Measurements from ENCODE around the gene TPSB2. TPM values are rescaled to one million over a fixed set of nuclear protein-coding genes. Genes with fewer than 3 reads are reported as not detected.

TPSB2 gene
- total RNA-seq, 1 experiment from 2014 or later = not detected

DNA sequence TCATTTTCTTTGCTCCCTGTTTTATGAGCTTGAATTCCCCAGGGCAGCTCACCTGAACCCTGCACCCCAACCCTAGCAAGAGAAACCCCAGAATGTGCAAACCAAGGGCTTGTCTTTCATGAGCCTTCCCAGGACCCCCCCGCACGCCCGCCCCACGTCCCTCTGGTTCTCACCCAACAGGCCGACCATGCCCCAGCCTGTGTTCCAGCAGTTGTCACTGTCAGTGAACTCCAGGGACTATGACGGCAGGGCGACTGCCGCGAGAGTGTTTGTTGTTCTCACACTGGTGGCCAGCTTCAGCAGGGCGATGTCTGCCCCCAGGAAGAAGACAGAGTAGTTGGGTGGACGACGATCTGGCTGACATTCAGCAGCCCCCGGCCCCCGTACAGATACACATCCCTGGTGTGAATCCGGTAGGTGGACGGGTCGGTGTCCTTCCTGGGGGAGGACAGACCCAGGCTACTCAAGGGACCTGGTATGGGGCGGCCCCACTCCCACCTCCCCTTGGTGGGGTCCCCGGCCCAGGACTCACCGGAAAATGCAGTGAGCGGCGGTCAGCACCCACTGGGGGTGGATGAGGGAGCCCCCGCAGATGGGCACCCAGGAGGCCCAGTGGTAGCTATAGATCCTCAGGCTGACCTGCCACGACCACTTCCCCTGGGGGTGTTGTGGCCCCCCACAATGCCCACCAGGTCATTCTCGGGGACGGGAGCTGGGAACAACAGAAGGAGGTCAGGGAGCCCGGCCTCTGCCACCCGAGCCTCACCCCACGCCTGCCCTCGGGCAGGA lies 46.0 kb upstream of the TPSB2 start:
- no peaks in the 10 kb centered on the region for H3K36me3 ChIP-seq (ENCODE audit: low read depth, low read length)
- CTCF ChIA-PET = no interaction called here
- no peak overlapping the region for H3K4me2 ChIP-seq (ENCODE audit: low read length)
- DNase-seq (no peak), ATAC-seq (no peak)
- H3K4me3 ChIP-seq (ENCODE audit: low read length) = no peak overlapping the region
- H3K9me2 ChIP-seq (replicated peaks; ENCODE audit: low read length) = no peaks in the 10 kb centered on the region
- H3K9me3 ChIP-seq (ENCODE audit: low read length) = no peaks in the 10 kb centered on the region
- no TSS peak for BruUV-seq (replicated peaks)
- TF ChIP-seq EZH2phosphoT487 (IDR thresholded peaks at IDR 0.05; ENCODE audit: borderline replicate concordance, low read length) (no peak), EZH2 (IDR thresholded peaks at IDR 0.05; ENCODE audit: low read length, unreplicated experiment) (no peak)
- TF ChIP-seq, protein P1, sequence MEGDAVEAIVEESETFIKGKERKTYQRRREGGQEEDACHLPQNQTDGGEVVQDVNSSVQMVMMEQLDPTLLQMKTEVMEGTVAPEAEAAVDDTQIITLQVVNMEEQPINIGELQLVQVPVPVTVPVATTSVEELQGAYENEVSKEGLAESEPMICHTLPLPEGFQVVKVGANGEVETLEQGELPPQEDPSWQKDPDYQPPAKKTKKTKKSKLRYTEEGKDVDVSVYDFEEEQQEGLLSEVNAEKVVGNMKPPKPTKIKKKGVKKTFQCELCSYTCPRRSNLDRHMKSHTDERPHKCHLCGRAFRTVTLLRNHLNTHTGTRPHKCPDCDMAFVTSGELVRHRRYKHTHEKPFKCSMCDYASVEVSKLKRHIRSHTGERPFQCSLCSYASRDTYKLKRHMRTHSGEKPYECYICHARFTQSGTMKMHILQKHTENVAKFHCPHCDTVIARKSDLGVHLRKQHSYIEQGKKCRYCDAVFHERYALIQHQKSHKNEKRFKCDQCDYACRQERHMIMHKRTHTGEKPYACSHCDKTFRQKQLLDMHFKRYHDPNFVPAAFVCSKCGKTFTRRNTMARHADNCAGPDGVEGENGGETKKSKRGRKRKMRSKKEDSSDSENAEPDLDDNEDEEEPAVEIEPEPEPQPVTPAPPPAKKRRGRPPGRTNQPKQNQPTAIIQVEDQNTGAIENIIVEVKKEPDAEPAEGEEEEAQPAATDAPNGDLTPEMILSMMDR (conservative IDR thresholded peaks at IDR 0.05; ENCODE audit: low read depth, low read length) = no peak
- H3F3A ChIP-seq (ENCODE audit: low read length, unreplicated experiment) = no peaks in the 10 kb centered on the region
- no peak overlapping the region for H3K9ac ChIP-seq (ENCODE audit: low read length)
- H3K4me1 ChIP-seq (ENCODE audit: insufficient read depth, low read length) = no peaks in the 10 kb centered on the region
- H3K27me3 ChIP-seq (ENCODE audit: low read length) = no peaks in the 10 kb centered on the region
- POLR2A ChIA-PET (ENCODE audit: unreplicated experiment) = no interaction called here
- H3K79me2 ChIP-seq (ENCODE audit: low read length) = no peaks in the 10 kb centered on the region
- intact Hi-C loops (cut with micrococcal nuclease) = no loop called here
- H2AFZ ChIP-seq (ENCODE audit: low read length) = no peak overlapping the region
- no peak overlapping the region for H3K27ac ChIP-seq (ENCODE audit: low read length)
- H4K20me1 ChIP-seq (ENCODE audit: low read length) = no peaks in the 10 kb centered on the region

DNA sequence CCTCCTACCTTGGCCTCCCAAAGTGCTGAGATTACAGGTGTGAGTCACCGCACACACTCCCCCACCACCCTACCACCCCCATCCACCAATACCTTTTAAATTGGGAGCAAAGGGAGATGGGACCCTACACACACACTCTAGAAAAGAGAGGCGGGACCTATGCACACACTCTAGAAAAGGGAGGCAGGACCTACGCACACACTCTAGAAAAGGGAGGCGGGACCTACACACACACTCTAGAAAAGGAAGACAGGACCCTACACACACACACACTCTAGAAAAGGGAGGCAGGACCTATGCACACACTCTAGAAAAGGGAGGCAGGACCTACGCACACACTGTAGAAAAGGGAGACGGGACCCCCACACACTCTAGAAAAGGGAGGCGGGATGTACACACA lies 44.8 kb upstream of the TPSB2 start:
- no peaks in the 10 kb centered on the region for H3F3A ChIP-seq (ENCODE audit: low read length, unreplicated experiment)
- POLR2A ChIA-PET (ENCODE audit: unreplicated experiment) = no interaction called here

DNA sequence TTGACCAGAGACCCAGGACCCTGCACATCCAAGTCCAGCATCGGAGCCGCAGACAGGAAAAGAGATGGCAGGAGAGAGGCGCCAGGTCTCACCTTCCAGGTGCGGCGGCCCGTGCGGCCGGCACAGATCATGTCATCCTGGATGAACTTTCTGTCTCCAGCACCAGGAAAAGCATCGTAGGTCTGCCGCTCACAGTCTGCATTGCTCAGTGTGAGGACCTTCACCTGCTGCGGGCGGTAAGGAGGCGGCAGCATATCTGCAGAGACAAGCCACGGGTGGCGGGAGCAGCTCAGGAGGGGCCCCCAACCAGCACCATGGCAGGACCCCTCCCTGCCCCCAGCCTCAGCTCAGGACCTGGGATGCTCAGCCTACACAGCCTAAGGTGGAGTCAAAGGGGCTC lies 43.8 kb upstream of the TPSB2 start:
- DNase-seq (no peak), ATAC-seq (no peak)
- no TSS peak for BruUV-seq (replicated peaks)
- Histone ChIP-seq H3F3A (ENCODE audit: low read length, unreplicated experiment) (no peaks in the 10 kb centered on the region), H3K4me3 (ENCODE audit: low read length) (no peak overlapping the region), H3K27me3 (ENCODE audit: low read length) (no peaks in the 10 kb centered on the region), H3K9ac (ENCODE audit: low read length) (no peak overlapping the region), H2AFZ (ENCODE audit: low read length) (no peak overlapping the region), H3K27ac (ENCODE audit: low read length) (no peak overlapping the region), H3K9me2 (replicated peaks; ENCODE audit: low read length) (no peaks in the 10 kb centered on the region), H3K36me3 (ENCODE audit: low read depth, low read length) (no peaks in the 10 kb centered on the region), H3K9me3 (ENCODE audit: low read length) (no peaks in the 10 kb centered on the region), H4K20me1 (ENCODE audit: low read length) (no peaks in the 10 kb centered on the region), H3K4me2 (ENCODE audit: low read length) (no peak overlapping the region), H3K79me2 (ENCODE audit: low read length) (no peaks in the 10 kb centered on the region), H3K4me1 (ENCODE audit: insufficient read depth, low read length) (no peaks in the 10 kb centered on the region)
- TF ChIP-seq EZH2phosphoT487 (IDR thresholded peaks at IDR 0.05; ENCODE audit: borderline replicate concordance, low read length) (no peak), EZH2 (IDR thresholded peaks at IDR 0.05; ENCODE audit: low read length, unreplicated experiment) (no peak)
- TF ChIP-seq, protein P1 (conservative IDR thresholded peaks at IDR 0.05; ENCODE audit: low read depth, low read length) = no peak
- intact Hi-C loops (cut with micrococcal nuclease) = no loop called here
- ChIA-PET CTCF (no interaction called here), POLR2A (ENCODE audit: unreplicated experiment) (no interaction called here)

More for the DNA sequence above, 44.8 kb upstream of the TPSB2 start:
- CTCF ChIA-PET = no interaction called here
- Histone ChIP-seq H3K4me2 (ENCODE audit: low read length) (no peak overlapping the region), H2AFZ (ENCODE audit: low read length) (no peak overlapping the region), H3K4me3 (ENCODE audit: low read length) (no peak overlapping the region), H3K9ac (ENCODE audit: low read length) (no peak overlapping the region), H3K27me3 (ENCODE audit: low read length) (no peaks in the 10 kb centered on the region), H3K9me3 (ENCODE audit: low read length) (no peaks in the 10 kb centered on the region), H4K20me1 (ENCODE audit: low read length) (no peaks in the 10 kb centered on the region), H3K36me3 (ENCODE audit: low read depth, low read length) (no peaks in the 10 kb centered on the region), H3K79me2 (ENCODE audit: low read length) (no peaks in the 10 kb centered on the region), H3K4me1 (ENCODE audit: insufficient read depth, low read length) (no peaks in the 10 kb centered on the region), H3K27ac (ENCODE audit: low read length) (no peak overlapping the region), H3K9me2 (replicated peaks; ENCODE audit: low read length) (no peaks in the 10 kb centered on the region)
- intact Hi-C loops (cut with micrococcal nuclease) = no loop called here
- ATAC-seq (no peak), DNase-seq (no peak)
- no peak for TF ChIP-seq EZH2phosphoT487 (IDR thresholded peaks at IDR 0.05; ENCODE audit: borderline replicate concordance, low read length)
- no peak for TF ChIP-seq EZH2 (IDR thresholded peaks at IDR 0.05; ENCODE audit: low read length, unreplicated experiment)
- TF ChIP-seq, protein P1 (conservative IDR thresholded peaks at IDR 0.05; ENCODE audit: low read depth, low read length) = no peak
- BruUV-seq (replicated peaks) = no TSS peak
